Measurements from ENCODE around the gene FOXP1.

The FOXP1 gene

DNA sequence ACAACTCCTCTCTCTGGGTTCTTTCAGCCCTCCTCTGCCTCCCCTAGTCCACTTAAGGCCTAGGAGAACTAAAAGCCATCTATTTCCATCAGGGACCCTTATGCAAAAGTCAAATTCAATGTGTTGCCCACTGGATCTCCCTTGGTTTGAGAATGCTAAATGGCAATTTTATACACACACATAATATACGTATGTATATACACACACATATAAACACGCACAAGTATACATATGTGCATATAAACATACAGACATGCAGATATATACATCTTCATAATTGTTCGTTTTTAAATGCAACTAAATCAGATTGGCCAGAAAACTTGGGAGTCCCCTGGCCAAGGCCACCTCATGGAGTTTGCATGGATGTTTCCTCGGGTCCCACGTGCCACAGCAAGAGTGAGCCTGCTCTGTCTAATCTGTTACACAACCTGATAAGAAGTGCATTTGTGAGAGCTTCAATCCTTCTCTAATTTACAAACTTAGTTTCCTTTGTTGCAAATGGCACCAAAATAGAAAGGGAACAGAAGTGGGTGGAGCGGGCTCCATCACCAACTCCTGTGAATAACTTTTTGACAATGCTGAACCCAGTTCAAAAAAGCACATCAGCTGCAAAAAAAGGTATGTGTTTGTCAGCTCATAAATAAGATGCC lies 84.2 kb downstream of the FOXP1 start:
- no peak for TF ChIP-seq ZNF70 (CRISPR knock-in tag; IDR thresholded peaks at IDR 0.05)
- no peak for TF ChIP-seq ZFP30 (CRISPR knock-in tag; IDR thresholded peaks at IDR 0.05)
- TF ChIP-seq, protein P1, sequence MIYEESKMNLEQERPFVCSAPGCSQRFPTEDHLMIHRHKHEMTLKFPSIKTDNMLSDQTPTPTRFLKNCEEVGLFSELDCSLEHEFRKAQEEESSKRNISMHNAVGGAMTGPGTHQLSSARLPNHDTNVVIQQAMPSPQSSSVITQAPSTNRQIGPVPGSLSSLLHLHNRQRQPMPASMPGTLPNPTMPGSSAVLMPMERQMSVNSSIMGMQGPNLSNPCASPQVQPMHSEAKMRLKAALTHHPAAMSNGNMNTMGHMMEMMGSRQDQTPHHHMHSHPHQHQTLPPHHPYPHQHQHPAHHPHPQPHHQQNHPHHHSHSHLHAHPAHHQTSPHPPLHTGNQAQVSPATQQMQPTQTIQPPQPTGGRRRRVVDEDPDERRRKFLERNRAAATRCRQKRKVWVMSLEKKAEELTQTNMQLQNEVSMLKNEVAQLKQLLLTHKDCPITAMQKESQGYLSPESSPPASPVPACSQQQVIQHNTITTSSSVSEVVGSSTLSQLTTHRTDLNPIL (CRISPR knock-in tag; IDR thresholded peaks at IDR 0.05; ENCODE audit: low read depth): no peak
- TF ChIP-seq TOX (CRISPR knock-in tag; IDR thresholded peaks at IDR 0.05; ENCODE audit: borderline replicate concordance): no peak
- no peak for TF ChIP-seq ZFP3 (CRISPR knock-in tag; IDR thresholded peaks at IDR 0.05)
- no peak for TF ChIP-seq ZNF8 (CRISPR knock-in tag; IDR thresholded peaks at IDR 0.05)
- TF ChIP-seq, protein P2, sequence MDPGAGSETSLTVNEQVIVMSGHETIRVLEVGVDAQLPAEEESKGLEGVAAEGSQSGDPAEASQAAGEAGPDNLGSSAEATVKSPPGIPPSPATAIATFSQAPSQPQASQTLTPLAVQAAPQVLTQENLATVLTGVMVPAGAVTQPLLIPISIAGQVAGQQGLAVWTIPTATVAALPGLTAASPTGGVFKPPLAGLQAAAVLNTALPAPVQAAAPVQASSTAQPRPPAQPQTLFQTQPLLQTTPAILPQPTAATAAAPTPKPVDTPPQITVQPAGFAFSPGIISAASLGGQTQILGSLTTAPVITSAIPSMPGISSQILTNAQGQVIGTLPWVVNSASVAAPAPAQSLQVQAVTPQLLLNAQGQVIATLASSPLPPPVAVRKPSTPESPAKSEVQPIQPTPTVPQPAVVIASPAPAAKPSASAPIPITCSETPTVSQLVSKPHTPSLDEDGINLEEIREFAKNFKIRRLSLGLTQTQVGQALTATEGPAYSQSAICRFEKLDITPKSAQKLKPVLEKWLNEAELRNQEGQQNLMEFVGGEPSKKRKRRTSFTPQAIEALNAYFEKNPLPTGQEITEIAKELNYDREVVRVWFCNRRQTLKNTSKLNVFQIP (CRISPR knock-in tag; IDR thresholded peaks at IDR 0.05; ENCODE audit: borderline replicate concordance, low read depth): no peak
- TF ChIP-seq TCF4 (CRISPR knock-in tag; IDR thresholded peaks at IDR 0.05; ENCODE audit: borderline replicate concordance): no peak
- TF ChIP-seq ISL1 (CRISPR knock-in tag; IDR thresholded peaks at IDR 0.05): no peak
- TF ChIP-seq SNAI2 (CRISPR knock-in tag; IDR thresholded peaks at IDR 0.05): no peak
- no peak for TF ChIP-seq ZC3H10 (CRISPR knock-in tag; IDR thresholded peaks at IDR 0.05)
- no peak for TF ChIP-seq CSDC2 (CRISPR knock-in tag; IDR thresholded peaks at IDR 0.05)
- ATAC-seq: no peak

DNA sequence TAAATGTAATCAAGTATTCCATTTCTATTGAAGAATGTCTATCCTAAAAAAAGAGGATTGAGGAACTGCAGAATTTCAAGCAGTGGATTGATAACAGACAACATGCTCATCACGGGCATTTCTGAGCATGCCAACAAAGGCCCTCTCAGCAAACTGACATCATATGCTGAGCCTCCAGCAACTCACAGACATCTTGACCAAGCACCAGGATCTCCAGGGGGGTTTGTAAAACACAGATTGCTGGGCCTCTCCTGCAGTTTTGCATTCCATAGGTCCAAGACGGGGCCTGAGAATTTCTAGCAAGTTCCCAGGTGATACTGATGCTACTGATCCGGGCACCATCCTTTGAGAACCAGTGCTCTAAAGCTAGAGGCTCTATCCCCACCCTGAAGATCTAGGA lies 85.0 kb downstream of the FOXP1 start:
- peak; percentile 8; the same call in 1 of the 3 replicates for ATAC-seq
- TF ChIP-seq TCF4 (CRISPR knock-in tag; IDR thresholded peaks at IDR 0.05; ENCODE audit: borderline replicate concordance) (no peak), ZNF8 (CRISPR knock-in tag; IDR thresholded peaks at IDR 0.05) (no peak), ZC3H10 (CRISPR knock-in tag; IDR thresholded peaks at IDR 0.05) (no peak)
- TF ChIP-seq, protein P3, sequence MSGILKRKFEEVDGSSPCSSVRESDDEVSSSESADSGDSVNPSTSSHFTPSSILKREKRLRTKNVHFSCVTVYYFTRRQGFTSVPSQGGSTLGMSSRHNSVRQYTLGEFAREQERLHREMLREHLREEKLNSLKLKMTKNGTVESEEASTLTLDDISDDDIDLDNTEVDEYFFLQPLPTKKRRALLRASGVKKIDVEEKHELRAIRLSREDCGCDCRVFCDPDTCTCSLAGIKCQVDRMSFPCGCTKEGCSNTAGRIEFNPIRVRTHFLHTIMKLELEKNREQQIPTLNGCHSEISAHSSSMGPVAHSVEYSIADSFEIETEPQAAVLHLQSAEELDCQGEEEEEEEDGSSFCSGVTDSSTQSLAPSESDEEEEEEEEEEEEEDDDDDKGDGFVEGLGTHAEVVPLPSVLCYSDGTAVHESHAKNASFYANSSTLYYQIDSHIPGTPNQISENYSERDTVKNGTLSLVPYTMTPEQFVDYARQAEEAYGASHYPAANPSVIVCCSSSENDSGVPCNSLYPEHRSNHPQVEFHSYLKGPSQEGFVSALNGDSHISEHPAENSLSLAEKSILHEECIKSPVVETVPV (CRISPR knock-in tag; IDR thresholded peaks at IDR 0.05): no peak

DNA sequence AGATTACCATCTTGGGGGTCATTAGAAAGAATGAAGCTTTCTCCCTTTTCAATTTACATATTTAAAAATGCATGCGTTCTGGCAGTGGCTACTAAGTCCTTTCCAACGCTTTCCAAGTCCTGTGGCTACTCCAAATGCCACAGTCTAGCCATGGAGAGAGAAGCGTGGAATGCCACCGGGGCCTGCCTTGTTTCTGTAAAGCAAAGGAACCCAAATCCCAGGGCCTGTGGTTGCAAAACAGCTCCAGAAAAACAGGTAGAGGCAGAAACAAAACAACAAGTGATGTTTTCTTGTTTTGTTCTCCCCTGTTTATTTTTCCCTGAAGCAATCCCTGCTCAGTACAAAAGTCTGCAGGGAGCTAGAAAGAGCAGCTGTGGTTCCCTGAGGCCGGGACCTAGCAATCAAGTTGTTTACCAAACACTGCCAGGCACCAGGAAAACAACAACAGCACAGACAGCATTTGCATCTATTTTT lies 85.5 kb downstream of the FOXP1 start:
- peak; percentile 32; the same call in 2 of the 3 replicates for ATAC-seq
- TF ChIP-seq, protein P4, sequence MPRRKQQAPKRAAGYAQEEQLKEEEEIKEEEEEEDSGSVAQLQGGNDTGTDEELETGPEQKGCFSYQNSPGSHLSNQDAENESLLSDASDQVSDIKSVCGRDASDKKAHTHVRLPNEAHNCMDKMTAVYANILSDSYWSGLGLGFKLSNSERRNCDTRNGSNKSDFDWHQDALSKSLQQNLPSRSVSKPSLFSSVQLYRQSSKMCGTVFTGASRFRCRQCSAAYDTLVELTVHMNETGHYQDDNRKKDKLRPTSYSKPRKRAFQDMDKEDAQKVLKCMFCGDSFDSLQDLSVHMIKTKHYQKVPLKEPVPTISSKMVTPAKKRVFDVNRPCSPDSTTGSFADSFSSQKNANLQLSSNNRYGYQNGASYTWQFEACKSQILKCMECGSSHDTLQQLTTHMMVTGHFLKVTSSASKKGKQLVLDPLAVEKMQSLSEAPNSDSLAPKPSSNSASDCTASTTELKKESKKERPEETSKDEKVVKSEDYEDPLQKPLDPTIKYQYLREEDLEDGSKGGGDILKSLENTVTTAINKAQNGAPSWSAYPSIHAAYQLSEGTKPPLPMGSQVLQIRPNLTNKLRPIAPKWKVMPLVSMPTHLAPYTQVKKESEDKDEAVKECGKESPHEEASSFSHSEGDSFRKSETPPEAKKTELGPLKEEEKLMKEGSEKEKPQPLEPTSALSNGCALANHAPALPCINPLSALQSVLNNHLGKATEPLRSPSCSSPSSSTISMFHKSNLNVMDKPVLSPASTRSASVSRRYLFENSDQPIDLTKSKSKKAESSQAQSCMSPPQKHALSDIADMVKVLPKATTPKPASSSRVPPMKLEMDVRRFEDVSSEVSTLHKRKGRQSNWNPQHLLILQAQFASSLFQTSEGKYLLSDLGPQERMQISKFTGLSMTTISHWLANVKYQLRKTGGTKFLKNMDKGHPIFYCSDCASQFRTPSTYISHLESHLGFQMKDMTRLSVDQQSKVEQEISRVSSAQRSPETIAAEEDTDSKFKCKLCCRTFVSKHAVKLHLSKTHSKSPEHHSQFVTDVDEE (CRISPR knock-in tag; IDR thresholded peaks at IDR 0.05): no peak
- no peak for TF ChIP-seq ARNTL (CRISPR knock-in tag; IDR thresholded peaks at IDR 0.05; ENCODE audit: borderline replicate concordance, low read depth)
- no peak for TF ChIP-seq OSR1 (CRISPR knock-in tag; IDR thresholded peaks at IDR 0.05)
- no peak for TF ChIP-seq CSDC2 (CRISPR knock-in tag; IDR thresholded peaks at IDR 0.05)
- TF ChIP-seq ZFP30 (CRISPR knock-in tag; IDR thresholded peaks at IDR 0.05): no peak

DNA sequence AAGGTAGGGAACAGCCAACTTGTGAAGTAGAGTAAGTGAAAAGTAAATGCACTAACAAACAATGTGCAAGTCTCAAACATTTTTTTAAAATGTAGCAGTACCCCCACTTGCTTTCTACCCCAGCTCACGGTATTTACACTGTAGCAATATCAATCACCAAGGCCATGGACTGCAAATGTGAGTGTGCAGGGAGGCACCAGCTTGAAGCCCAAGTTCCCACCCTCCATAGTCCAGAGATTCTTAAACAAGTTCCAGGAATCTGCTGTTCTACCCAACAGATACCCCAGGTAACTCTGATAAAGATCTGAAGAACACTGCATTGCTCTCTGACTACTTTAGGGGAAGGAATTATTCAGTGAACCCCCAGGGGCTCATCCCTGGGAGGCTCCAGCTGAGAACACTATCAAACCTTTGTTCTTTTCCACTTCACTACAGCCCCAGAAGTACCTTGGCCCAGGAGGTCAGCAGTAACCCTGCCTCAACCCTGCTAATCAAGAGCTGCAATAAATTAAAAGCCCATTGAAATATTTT lies 86.1 kb downstream of the FOXP1 start:
- peak; percentile 30 for ATAC-seq
- TF ChIP-seq, protein P4 (CRISPR knock-in tag; IDR thresholded peaks at IDR 0.05): no peak
- TF ChIP-seq RARB (CRISPR knock-in tag; IDR thresholded peaks at IDR 0.05) (no peak), OSR1 (CRISPR knock-in tag; IDR thresholded peaks at IDR 0.05) (no peak), TCF4 (CRISPR knock-in tag; IDR thresholded peaks at IDR 0.05; ENCODE audit: borderline replicate concordance) (no peak), TOX (CRISPR knock-in tag; IDR thresholded peaks at IDR 0.05; ENCODE audit: borderline replicate concordance) (no peak)
- TF ChIP-seq, protein P2 (CRISPR knock-in tag; IDR thresholded peaks at IDR 0.05; ENCODE audit: borderline replicate concordance, low read depth): no peak
- TF ChIP-seq, protein P5, sequence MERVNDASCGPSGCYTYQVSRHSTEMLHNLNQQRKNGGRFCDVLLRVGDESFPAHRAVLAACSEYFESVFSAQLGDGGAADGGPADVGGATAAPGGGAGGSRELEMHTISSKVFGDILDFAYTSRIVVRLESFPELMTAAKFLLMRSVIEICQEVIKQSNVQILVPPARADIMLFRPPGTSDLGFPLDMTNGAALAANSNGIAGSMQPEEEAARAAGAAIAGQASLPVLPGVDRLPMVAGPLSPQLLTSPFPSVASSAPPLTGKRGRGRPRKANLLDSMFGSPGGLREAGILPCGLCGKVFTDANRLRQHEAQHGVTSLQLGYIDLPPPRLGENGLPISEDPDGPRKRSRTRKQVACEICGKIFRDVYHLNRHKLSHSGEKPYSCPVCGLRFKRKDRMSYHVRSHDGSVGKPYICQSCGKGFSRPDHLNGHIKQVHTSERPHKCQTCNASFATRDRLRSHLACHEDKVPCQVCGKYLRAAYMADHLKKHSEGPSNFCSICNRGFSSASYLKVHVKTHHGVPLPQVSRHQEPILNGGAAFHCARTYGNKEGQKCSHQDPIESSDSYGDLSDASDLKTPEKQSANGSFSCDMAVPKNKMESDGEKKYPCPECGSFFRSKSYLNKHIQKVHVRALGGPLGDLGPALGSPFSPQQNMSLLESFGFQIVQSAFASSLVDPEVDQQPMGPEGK (CRISPR knock-in tag; IDR thresholded peaks at IDR 0.05; ENCODE audit: borderline replicate concordance): no peak

Data from SK-N-SH treated with all-trans-retinoic acid at 6 μM for 48 hours (cell line).